Muscle of back (tissue), 13 donors: ENCODE results near the gene NATD1. TPM values are rescaled to one million over a fixed set of nuclear protein-coding genes. Genes with fewer than 3 reads are reported as not detected.

Experiments
- DNase-seq, 3 donors: peaks; one replicate each; pipeline versions ENCODE4 v3.0.0 to v3.0.0-alpha.2; 2013
- long read RNA-seq, 9 donors: transcript quantifications; one replicate each; lab custom pipeline, GENCODE V29; 2026
- polyA plus RNA-seq, 10 donors: library from polyadenylated mRNA; unstranded; fragments of 120-200 nt; gene quantifications; one replicate each; pipeline ENCODE4 v1.2.1, GENCODE V29; 2013; ENCODE audit not compliant: insufficient read length in 10 of 10

Gene NATD1, protein sequence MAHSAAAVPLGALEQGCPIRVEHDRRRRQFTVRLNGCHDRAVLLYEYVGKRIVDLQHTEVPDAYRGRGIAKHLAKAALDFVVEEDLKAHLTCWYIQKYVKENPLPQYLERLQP
- polyA plus RNA-seq: 10 to 100 TPM in 9 of 10 donors, 1 to 10 TPM in 1; 9.8 to 18.1 (median 15.1) TPM
- long read RNA-seq, donor 1, full-length matches to known transcripts: 7 of 7 reads
- long read RNA-seq, donor 1, partial matches to known transcripts: 0 of 7 reads
- long read RNA-seq, donor 1, other reads (novel, unspliced or antisense): 0 of 7 reads
- long read RNA-seq, donor 2, full-length matches to known transcripts: 1 of 1 reads
- long read RNA-seq, donor 2, partial matches to known transcripts: 0 of 1 reads
- long read RNA-seq, donor 2, other reads (novel, unspliced or antisense): 0 of 1 reads
- long read RNA-seq, donor 3: 0 reads
- long read RNA-seq, donor 4, full-length matches to known transcripts: 3 of 3 reads
- long read RNA-seq, donor 4, partial matches to known transcripts: 0 of 3 reads
- long read RNA-seq, donor 4, other reads (novel, unspliced or antisense): 0 of 3 reads
- long read RNA-seq, donor 5, full-length matches to known transcripts: 7 of 7 reads
- long read RNA-seq, donor 5, partial matches to known transcripts: 0 of 7 reads
- long read RNA-seq, donor 5, other reads (novel, unspliced or antisense): 0 of 7 reads
- long read RNA-seq, donor 6, full-length matches to known transcripts: 4 of 4 reads
- long read RNA-seq, donor 6, partial matches to known transcripts: 0 of 4 reads
- long read RNA-seq, donor 6, other reads (novel, unspliced or antisense): 0 of 4 reads
- long read RNA-seq, donor 7, full-length matches to known transcripts: 3 of 3 reads
- long read RNA-seq, donor 7, partial matches to known transcripts: 0 of 3 reads
- long read RNA-seq, donor 7, other reads (novel, unspliced or antisense): 0 of 3 reads
- long read RNA-seq, donor 8, full-length matches to known transcripts: 4 of 4 reads
- long read RNA-seq, donor 8, partial matches to known transcripts: 0 of 4 reads
- long read RNA-seq, donor 8, other reads (novel, unspliced or antisense): 0 of 4 reads
- long read RNA-seq, donor 9: 0 reads

DNA sequence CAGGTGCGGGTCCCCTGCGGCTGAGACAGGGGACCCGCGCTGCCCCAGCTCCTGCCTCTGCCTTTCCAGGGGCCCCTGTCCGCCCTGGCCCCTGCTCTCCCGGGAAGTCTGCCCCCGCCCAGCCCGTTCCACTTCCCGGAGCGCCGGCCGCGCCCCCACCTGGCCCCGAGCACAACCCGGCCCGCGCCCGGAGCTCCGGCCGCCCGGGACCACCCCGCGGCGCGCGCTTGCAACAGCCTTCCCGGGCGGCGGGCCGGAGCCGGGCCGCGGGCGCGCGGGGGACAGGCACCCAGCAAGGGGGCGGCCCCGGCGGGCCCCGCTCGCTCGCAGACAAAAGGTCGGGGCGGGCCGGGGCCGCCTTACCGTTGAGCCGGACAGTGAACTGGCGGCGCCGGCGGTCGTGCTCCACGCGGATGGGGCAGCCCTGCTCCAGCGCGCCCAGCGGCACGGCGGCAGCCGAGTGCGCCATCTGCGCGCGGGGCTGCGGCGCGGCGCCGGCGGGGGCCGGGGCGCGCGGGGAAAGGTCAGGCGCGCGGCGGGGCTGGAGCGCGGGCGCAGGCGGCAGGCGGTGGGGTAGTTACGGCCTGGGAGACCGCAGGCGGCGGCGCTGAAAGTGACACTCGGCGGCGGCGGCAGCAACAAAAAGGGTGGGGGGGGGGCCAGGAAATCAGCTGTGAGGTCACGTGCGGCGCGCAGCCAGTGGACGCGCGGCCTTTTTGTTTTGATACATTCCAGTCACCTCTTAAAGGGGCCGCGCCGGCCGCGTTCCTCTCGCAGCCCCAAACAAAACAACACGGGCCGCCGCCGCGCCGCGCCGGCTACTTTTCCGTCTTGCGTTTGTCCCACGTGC is at the start of gene NATD1:
Gene NATD1, minus strand, starts transcription at position 615 of the 850 bp plus-strand sequence. Its CDS starts 146 bp downstream, at position 469.
- peak; percentile 80 to 94 (median 90) for DNase-seq

DNA sequence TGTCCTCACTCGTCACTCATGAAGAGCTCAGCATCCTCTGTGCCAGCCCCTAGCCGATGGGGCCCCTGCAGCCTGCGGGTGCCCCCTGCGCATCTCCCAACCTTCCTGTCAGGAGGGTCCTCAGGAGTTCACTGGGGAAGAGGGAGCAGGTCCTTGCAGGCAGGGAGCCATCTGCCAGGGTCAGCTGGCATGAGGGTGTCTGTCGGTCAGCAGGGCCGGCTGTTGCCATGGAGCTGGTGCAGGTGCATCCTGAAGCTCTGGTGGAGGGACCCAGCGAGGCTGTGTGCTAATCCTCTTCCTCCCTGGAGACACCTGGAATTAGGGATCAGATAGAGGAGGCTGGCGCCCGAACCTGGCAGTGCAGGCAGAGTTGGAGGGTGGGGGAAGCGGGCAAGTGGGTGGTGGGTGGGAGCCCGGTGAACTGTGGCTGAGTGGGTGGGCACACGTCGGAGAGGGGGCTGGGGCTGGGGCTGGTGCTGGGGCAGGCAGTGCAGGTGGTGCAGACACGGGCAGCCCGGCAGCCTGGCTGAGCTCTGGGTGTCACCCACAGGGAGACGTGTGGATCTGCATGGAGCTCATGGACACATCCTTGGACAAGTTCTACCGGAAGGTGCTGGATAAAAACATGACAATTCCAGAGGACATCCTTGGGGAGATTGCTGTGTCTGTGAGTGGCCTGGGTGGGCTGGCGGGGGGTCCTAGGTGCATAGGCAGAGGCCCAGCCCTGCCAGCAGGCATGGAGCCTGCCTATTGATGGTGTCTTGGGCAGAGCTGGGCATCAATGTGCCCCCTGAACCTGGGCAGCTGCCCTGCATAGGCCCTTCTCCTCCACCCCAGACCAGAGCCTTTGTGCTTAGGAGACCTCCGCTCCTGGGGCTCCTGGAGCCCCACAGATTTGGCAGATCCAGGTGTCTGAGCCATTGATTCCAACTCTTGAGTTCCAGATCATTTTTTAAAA is 48.7 kb upstream of the NATD1 start:
- DNase-seq: no peak

DNA sequence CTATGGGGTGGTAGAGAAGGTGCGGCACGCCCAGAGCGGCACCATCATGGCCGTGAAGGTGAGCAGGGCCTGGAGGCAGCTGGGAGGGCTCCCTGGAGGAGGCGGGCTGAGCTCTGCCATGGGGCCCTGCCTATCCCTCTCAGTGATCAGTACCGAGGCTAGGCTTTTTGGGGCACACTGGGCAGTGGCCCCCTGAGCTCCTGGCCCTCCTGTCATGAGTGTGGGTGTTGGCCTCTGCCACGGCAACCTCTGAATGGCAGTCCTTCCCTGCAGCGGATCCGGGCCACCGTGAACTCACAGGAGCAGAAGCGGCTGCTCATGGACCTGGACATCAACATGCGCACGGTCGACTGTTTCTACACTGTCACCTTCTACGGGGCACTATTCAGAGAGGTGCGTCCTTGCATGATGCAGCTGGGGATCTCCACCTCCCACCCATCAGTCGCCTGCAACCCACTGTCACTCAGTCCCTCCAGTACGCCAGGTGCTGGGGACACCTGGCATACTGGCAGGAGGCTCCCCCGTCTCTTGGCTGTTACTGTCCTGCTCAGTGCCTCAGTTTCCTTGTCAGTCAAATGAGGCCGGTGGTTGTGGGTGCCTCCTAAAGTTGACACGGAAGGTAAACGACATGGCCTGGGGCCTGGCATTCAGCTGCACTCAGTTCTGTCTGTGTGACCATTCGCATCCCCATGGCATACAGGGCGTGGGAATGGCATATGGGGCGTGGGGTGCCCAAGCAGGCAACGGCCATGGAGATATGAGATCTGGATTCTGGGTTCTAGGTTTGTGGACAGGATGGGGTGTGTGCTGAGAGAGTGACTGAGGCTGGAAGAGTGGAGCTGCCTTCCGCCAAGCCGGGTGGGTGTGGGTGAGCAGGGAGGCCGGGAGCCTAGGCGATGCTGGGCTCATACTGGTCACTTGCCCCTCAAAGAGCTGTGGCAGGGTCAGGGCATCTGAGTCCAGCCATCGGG is 47.7 kb upstream of the NATD1 start:
- DNase-seq: no peak

DNA sequence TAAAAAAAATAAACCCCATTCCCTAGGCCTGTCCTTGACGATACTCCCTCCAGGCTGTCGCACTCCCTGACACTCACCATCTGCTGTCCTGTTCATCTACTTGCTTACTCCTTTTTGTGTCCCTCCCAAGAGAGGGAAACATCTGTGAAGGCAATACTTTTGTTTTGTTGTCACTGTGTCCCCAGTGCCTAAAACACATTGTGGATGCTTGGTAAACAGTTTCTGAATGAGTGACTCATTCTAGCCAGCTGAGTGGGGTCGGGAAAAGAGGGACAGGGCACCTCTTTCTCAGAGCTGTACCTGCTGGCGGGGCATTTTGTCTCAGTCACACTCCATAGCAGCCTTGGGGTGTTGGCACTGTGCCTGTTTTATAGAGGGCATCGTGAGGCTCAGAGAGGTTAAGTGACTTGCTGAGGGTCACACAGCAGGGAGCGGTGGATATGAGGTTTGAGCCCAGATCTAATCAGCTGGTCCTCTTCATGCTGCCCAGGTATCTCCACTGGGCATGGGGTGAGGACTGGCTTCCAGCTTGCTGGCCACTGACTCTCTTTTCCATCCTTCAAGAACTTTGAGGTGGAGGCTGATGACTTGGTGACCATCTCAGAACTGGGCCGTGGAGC is 46.9 kb upstream of the NATD1 start:
- no peak for DNase-seq

DNA sequence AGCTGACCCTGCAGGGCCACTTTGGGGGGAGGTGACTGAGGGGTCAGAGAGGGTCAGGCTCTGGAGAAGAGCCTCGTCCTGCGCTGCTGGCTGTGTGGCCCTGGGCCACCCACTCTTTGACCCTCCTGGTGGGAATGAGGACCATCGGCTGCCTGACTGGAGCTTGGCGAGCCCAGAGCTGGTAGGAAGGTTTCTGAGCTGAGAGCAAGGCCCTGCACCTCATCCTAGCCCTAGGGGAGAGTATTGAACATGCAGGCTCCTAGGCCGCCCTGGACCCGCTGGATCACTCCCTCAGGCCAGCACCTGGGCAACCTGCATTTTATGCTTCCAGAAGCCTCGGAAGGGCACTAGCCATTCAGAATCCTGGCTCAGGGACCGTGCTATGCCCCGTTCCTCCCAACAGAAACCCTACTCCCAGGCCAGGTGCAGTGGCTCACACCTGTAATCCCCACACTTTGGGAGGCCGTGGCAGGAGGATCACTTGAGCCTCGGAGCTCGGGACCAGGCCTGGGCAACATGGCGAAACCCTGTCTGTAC is 45.8 kb upstream of the NATD1 start:
- no peak for DNase-seq

DNA sequence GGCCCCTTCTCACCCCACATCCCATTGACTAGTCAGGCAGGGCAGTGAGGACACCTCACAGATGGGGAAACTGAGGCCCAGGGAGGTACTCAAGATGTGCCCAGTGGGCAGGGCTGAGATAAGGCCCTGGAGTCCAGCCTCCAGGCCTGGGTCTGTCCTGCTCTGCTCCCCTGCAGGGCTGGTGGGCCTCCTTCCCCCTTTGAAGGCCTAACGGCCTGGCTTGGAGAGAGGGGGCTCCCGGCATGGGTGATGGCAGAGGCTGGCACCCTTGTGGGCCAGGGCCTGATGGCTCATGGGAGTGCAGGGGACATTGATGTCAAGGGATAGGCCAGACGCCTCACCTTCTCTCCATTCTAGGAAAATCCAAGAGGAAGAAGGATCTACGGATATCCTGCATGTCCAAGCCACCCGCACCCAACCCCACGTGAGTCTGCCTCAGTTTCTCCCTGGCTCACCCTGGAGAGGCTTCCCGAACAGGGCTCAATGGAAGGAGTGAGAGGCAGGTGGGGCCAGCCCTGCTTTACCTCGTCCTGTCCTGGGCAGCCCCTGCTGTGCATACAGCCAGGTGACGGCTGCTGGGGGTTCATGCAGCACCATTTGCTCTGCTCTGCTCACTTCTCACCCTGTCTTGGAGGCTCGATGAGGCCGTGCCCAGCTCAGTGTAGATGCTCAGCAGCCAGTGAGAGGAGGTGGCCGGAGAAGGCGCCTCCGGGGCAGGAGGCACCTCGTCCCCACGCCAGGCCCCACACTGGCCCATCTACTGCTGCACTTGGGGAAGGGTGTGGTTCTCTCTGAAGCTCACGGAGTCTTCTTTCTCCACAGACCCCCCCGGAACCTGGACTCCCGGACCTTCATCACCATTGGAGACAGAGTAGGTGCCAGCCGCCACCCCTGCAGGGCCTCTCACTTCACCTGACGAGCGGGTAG is 45.1 kb upstream of the NATD1 start:
- DNase-seq: no peak

DNA sequence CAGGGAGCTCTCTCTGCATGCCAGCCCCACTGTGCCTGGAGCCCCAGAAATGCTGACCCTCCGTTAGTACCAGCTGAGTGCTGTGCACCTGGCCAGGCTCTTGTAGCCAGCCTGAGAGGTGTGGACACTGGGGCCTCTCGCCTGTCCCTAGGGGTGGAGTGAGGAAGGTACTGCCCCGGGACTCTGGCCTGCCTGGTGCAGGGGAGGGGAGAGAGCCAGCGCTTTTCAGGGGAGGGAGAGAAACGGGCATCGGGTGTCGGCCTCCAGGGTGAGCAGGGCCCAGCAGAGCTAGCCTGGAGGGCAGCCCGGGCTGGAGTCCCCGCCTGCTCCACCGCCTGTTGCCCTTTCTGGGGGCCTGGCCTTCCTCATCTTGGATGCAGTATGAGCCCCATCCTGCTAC is 44.4 kb upstream of the NATD1 start:
- no peak for DNase-seq

DNA sequence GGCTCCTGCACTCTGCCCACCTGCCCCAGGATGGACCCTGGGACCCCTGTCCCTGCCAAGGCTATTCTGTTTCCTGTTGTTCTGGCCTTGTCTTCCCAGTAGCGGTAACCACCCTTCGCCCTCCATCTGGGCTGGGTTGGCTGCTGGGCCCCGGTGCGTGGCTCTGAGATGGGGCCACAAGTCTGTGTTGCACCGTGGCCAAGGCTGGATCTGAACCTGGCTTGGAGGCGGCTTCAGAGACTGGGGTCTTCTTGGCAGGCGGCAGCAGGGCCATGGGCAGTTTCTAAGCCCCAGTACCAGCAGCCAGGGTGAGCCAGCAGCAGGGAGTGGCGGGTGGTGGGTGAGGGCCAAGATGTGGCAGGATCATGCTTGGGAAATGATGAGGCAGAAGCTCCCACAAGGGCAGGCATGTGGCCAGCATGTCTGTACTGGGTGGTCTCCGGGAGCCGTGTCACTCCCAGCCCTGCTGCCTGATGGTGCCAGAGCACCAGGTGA is 43.9 kb upstream of the NATD1 start:
- peak in 1 of 3 donors; percentile 17 for DNase-seq

DNA sequence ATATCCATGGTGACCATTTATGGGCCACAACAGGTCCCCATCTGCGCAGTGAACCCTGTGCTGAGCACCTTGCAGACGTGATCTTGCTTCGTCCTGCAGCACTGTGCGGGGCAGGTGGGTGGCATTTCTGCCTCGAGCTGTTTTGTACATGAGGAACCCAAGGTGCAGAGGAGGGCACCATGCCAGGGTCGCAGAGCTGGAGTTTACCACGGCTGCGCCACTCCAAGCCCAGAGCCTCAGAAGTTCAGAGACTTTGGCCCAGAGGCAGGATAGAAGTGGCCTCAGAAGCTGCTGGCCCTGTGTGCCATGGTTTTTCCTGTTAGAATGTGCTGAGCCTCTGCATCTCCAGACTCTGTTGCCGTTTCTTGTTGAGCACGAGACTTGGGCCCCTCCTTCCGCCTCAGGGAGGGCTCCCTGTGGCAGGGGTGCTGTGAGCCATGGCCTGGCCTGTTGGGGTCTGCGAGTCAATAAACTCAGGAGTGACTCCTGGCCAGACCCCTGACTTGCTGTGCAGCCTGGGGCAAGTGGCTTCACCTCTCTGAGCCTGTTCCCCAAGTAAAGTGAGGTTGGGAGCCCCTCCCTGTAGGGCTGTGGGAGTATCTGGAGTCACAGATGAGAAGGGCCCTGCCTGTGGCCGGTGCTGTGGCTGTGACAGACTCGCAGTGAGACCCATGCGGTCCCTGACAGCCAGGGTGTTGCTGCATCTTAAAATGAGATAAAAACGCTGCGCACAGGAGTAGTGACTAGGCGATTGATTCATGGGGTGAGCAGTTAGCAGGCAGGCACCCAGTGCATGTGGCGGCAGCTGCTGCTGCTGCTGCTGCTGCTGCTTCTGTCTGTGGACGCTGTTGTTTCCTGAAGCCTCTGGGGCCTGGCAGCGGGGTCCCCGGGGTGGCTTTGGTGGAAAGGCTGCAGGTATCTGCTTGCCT is 43.2 kb upstream of the NATD1 start:
- DNase-seq: peak in 1 of 3 donors; percentile 15

DNA sequence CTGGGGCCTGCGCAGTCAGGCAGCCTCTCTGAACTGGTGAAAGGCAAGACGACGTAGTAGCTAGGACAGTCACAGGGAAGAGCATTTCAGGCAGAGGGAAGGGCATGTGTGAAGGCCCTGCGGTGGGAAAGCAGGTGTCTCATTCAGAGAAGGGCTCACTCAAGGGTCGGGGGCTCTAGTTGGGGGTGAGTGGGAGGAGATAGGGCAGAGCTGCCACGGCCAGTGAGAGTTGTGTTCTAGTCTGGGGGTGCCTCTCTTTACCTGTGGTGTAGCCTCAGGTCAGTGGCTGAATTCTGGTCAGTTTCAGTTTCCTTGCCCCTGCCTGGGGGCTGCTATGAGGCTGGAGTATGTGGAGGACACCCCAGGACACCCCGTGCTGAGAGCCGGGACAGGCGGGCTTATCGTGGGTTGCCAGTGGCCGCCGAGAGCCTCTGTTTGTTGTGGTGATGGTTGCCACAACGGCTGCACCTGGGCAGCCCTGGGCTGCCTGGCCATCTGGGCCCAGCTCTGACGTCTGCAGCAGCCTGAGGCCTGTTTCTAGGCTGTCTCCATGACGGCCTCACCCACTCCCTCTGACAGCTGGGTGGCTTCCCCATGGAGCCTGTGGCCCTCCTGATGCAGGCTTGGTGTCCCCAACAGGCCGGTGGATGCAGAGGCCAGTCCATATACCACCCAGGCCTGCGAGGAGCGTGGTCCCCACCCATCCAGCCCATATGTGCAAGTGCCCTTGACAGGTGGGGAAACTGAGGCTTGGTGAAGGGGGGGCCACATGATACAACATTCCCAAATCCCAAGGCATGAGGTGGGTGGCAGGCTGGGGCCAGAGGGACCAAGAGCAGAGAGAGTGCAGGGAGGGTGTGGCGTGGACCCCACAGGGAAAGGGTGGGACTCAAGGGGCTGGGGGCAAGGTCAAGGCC is 42.1 kb upstream of the NATD1 start:
- peak in 2 of 3 donors; percentile 59 to 67 for DNase-seq

DNA sequence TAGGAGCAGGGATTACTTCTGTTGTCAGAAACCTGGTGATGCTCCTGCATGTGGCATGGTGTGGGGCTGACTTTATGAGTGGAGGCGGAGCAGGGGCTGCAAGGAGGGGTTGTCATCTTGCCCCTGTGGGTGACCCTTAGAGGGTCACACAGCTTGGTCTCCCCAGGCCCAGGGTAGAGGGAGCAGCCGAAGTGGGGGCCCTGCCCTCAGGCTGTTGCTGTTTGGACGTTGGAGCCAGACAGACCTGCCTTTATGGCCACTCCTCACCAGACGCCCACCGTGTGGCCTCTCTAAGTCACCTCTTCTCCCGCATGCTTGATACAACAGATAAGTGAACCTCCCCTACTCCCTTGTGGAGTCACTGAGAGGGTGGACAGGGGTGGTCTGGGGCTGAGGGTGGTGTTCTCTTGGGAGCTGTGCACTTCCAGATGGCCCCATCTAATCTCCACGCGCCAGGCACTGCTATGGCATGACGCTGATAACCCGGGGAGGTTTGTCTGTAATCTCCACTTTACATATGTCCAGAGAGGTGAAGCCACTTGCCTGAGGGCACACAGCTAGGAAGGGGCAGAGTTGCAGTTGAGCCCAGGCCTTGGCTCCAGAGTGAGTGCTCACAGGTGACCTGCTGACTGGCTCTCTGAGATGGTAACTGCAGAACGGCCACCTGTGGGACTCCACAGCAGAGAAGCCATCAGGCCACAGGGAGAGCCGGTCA is 41.3 kb upstream of the NATD1 start:
- DNase-seq: peak in 1 of 3 donors; percentile 15

DNA sequence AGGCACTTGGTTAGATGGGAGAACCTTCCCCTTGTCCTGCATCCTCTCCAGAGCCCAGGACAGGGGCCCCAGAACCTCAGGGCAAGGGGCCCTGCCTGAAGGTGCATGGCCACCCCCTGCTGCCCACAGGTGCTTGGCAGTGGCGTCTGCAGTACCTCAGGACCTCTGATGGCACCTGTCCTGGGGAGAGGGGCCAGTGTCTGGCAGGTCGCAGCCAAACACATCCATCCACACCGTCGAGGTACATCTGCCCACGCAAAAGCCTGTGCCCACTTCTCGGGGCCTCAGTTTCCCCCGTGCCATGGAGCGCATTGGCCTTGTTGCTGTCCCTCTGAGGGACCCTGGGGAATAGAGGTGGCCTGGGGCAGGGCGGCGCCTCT is 40.6 kb upstream of the NATD1 start:
- DNase-seq: no peak
